Medulla oblongata (tissue), 1 donor: ENCODE measurements around the gene CCDC63.
"Not testable (repeated sequence)": the region's sequence is repeated elsewhere in the genome, so short reads cannot be mapped to it uniquely, and the experiment has no call there.

Experiments
- DNase-seq: peaks from one replicate; pipeline ENCODE4 v3.0.0-alpha.2; 2015; ENCODE audit errors: extremely low spot score

CCDC63 gene

DNA sequence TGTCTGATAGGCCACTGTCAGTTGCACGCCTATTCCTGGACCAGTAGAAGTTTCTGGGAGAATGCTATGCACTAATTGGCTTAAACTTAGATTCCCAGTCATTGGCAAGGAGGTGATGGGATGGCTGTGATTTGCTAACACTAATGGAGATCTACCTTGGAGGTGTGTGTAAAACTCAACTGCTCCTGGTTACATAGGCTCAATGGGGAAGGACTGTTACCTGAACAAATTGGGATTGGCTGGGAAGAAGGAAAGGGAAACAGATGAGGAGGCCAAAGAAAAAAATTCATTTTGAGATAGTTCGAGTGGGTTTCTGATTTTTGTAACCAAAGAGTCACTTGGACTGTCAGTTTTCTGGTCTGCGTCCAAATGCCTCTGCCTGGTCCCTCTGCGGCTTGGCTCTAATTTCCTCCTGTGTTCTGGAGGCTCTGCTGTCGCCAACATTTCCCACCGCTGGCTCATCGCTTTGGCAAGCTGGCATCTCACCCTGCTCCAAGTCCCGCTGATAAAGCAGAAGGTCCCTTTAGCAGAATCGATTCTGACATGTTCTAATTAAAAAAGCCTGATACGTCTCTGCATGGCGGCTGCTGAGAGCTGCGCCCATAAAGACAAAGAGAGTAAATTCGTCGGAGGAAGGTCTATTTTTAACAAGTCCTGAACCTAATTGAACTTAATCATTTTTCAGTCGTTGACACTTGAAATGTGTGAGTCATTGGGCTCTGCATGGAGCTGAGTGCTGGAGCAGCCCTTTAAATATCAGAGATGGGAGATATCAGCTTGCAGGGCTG lies 2.0 kb upstream of the CCDC63 start:
- DNase-seq, result no peak

DNA sequence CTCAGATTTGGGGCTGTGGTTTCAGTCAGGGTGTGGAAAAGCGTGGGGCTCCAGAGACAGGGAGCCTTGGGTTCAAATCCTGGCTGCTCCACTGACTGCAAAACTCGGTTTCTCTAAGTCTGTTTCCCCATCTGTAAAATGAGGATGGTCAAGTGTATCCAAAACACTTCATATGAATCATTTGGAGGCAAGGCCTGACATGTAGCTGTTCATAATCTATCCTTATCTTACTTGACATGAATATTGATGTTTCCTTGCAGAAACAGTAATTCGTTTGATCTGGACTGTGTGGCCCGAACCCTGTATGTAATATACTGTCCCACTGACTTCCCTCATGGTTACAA lies 1.5 kb upstream of the CCDC63 start:
- DNase-seq, result no peak

DNA sequence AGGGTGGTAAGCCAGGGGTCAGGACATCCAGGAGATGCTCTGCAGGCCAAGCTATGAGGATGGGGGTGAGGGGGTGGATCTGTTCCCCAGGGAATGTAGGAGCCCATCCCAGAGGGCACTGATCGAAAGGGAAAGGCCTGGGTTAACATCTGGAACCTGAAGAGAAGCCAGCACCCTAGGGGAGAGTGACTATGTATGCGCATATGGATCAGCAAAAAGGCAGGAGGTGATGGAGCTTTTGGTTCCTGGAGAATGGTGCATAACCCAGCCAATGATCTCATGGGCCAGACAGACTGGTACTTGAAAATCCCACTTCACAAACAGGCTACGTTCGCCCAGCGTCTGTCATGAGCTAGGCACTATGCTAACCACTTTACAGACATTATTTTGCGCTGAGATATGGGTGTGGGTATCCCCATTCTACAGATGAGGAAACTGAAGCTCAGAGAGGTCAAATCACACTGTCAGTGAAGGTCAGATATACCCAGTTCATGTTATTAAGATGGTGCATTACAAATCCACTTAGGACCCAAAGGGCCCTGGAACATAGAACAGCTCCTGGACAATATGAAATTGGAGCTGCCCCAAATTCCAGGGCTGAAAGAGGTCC lies 1.6 kb downstream of the CCDC63 start:
- no peak for DNase-seq

DNA sequence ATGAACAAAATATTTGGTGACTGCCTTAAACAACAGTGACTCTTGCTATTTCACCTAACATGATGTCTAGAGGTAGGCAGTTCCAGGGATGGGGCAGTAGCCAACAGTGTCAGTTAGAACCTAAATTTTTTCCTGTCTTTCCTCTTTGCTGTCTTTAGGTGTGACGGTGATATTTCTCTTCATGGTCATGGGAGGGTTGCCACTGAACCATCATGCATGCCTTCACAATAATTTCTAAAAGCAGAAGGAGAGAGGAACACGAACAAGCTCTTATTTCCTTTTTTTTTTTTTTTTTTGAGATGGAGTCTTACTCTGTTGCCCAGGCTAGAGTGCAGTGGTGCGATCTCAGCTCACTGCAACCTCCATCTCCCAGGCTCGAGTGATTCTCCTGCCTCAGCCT lies 2.4 kb downstream of the CCDC63 start:
- no peak for DNase-seq

DNA sequence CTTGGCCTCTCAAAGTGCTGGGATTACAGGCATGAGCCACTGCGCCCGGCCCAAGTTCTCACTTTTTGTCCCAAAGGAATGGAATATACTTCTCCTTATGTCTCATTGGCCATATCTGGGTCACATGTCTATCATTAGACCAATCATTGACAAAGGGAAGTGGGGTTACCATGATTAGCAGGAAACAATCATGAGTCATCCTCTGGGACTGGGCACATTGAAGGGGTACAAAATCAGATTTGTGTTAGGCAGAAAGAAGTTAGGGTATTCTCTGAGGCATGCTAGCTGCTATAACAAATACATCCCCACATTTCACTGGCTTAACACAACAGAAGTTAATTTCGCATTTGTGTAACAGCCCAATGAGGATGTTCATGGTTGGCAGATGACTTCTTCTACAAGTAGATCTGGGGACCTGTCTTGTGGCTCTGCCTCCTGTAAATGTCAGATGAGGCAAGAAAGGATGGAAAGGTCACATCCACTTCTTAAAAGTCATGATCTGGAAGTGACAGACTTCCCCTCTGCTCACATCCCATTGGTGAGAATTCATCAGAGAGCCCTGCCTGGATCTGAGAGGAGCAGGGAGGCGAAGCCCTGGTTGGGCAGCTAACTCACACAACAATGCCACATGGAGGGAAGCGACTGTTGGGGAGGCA lies 3.1 kb downstream of the CCDC63 start:
- DNase-seq, result no peak

DNA sequence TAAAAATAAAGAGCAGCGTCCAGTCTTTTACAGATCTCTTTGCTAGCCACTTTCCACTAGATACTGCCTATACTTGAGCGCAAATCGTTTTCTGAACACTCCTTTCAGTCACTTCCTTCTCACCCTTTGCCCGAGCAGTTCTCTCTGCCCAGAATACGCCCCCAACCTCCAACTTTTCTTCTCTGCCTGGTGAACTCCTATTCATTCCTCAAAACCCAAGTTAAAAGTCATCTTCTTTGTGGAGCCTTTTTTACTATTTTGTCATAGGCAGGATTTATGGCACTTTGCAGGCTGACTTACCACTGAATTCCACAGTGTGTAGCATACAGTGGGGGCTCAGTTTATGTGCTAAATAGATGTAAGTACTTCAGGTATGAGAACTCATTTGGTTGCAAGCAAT lies 4.0 kb downstream of the CCDC63 start:
- DNase-seq, result no peak

DNA sequence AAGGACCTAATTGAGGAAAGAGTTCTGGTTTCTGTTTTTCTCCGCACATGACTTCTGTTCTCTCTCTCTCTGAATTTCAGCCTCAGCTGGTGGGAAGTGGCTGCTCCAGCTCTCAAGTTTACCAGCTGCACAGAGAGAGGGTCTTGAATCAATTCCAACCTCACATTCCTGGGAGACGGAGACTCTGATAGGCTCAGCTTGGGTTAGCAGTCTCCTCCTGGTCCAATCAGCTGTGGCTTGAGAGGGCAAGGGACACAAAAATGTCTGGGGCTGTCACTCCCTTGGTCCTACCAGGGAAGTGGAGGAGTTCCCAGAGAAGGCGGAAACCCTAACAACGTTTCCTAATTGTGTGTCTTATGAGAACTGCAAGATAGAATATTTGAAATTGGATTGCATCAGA lies 7.0 kb downstream of the CCDC63 start:
- DNase-seq, result no peak

DNA sequence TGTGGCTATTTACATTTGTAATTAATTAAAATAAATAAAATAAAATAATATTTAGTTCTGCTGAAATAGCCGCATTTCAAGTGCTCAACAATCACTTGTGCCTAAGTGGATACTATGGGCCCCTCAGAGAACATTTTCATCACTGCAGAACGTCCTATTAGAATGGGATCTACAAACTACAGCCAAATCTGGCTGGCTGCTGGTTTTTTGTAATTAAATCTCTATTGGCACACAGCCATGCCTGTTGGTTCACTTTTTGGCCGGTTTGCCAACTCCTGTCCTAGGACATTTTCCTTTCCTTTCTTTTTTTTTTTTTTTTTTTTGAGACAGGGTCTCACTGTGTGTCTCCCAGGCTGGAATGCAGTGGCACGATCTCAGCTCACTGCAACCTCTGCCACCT lies 9.8 kb downstream of the CCDC63 start:
- no peak for DNase-seq

DNA sequence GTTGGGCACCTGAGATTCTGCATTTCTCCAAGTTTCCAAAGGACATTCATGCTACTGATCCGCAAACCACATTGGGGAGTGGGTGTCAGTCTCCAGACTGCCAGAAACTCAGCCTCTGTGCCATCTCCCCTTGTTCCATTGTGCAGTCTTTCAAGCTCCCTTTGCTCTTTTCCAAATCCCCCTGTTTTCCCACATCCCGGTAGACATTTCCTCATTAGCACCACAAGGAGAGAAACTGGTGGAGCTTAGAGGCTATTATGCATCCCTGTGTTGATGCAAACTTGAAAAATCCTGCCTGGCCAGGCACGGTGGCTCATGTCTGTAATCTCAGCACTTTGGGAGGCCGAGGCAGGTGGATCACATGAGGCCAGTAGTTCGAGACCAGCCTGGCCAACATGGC lies 10.7 kb downstream of the CCDC63 start:
- no peak for DNase-seq

DNA sequence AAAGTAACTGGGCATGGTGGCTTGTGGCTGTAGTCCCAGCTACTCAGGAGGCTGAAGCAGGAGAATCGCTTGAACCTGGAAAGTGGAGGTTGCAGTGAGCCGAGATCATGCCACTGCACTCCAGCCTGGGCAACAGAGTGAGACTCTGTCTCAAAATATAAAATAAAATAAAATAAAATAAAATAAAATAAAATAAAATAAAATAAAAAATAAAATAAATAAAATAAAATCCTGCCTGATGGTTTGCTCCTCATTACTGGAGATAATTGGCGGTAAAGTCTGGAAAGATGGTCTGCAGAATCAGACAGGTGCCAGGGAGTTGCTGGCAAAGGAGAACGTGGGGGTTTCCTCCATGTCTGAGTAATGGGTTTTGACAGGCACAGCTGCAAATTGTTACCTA lies 11.2 kb downstream of the CCDC63 start:
- DNase-seq, result not testable (repeated sequence)

DNA sequence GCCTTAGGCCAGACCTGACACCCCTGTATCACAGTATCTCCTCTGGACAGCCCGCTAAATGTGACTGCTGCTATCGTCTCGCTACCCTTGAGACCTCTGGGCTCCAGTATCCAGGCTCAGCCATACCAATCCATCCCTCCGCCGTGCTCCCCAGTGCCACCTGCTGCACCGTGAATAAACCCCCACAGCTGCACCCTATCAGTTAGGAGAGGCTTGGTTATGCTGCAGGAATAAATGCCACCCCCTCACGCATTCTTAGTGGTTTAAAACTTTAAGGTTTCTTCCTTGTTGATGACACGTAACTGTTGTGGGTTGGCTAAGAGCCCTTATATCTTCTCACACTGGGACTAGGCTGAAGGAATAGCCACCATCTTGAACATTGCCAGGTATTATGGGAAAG lies 12.1 kb downstream of the CCDC63 start:
- DNase-seq, result no peak

DNA sequence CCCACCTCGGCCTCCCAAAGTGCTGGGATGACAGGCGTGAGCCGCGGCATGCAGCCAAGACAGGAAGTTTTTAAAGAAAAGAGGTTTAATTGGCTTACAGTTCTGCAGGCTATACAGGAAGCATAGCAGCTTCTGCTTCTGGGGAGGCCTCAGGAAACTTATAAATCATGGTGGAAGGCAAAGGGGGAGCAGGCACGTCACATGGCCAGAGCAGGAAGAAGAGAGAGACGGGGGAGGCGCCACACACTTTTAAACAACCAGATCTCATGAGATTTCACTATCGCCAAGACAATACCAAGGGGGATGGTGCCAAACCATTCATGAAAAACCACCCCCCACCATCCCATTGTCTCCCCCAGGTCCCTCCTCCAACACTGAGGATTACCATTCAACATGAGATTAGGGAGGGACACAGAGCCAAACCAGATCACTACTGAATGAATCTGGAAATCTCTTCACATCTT lies 14.1 kb downstream of the CCDC63 start:
- DNase-seq, result no peak

DNA sequence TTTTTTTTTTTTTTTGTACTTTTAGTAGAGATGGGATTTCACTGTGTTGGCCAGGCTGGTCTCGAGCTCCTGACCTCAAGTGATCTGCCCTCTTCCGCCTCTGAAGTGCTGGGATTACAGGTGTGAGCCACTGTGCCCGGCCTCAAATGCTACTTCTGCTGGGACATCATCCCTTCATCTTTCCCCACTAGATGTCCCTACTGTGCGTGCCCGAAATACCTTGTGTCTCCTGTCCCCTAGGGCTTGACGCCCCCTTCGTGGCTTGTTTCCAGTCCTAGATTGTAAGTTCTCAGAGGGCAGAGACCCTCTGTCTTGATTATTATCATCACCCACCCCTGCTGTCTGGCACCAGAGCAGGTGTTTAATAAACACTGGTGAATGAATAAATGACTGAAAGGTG lies 14.9 kb downstream of the CCDC63 start:
- no peak for DNase-seq

DNA sequence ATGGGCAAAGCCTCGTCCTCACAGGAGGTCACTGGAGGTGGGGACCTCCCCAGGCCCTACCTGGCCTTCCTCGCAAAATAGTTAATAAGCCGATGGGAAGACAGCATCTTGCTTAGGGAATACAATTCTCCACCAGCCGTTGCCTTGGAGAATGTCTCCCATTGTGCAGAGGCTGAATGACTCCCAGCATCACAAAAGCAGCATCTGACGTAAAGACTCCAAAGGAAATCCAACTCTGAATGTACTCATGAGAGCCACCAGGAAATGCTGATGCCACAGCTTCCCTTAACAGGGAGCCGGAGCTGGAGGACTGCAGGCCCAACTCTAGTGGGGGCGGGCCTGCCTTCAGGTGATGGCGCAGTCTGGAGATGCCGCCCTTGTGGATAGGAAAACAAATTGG lies 15.5 kb downstream of the CCDC63 start:
- no peak for DNase-seq

DNA sequence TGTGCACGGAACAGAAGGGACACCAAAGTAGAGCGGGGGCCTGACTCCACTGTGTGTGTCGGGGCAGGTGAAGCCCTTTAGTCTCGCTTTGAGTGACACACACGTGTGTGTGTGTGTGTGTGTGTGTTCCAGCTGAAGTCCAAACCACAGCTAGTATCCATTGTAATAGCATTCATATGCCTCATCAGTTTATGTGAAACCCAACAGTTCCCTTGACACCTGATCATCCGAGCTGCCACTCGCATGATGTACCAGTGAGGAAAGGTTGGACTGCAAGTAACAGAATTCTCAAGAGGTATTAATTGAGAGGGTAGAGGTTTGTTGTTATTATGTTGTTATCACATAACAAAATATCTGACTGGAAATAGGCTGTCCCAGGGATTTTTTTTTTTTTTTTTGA lies 16.4 kb downstream of the CCDC63 start:
- no peak for DNase-seq

DNA sequence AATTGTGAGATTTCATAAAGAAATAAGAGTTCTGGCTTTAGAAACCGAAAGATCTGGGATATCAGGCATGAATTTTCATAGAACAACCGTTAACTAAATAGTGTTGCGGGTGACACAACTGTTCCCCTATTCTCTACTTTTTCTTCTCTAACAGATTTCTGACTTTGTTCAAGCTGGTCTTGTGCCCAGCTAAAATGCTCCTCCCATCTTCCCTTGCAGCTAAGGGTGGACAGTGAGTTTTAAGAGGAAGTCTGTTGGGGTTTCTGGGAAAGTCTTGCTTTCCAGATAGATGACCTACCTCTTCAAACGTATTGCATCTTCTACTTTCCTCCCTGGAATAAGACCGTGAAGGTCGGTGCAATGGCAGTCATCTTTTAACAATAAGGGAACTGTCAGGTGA lies 18.7 kb downstream of the CCDC63 start:
- no peak for DNase-seq

DNA sequence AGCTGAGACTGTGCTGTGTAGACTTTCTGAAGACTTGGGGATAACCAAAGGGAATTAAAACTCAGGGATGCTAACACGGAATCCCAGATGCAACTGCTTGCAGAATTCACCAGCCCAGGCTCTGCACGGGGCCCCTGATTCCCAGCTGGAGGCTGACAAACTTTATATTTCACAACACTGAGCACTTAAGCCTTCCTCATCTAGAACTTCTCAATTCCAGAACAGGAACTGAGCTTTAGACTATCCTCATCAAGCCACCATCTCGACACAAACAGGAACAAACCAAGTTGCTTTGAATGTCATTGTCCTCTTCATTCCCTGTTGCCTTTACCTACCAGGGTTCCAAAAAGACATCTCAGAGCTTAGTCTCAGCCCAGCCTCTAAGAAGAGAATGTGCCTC lies 22.2 kb downstream of the CCDC63 start:
- peak; percentile 60 for DNase-seq

DNA sequence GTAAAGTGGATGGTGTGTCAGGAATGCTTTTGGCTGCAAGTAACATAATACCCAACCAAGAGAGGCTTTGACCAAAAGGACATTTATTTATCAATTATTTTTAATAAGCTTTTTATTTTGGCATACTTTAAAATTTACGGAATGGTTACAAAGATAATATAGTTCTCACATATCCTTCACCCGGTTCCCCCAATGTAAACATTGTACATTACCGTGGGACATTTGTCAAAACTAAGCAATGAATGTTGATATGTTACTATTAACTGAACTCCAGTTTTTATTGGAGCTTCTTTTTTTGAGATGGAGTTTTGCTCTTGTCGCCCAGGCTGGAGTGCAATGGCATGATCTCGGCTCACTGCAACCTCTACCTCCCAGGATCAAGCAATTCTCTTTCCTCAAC lies 23.0 kb downstream of the CCDC63 start:
- no peak for DNase-seq

DNA sequence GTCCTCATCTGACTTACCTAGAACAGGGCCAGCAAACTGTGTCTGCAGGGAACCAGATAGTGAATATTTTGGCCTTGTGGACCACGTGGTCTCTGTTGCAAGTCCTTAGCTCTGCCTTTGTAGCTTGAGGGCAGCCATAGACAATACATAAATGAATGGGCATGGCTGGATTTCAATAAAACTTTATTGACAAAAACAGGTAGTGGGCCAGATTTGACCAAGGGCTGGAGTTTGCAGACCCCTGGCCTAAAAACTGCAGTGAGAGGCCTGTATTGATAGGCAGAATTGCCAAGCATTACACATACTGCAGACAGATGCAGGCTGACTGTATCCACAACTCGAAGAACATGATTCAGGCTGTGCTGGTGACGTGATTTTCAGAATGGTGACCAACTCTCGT lies 25.3 kb downstream of the CCDC63 start:
- DNase-seq, result no peak

DNA sequence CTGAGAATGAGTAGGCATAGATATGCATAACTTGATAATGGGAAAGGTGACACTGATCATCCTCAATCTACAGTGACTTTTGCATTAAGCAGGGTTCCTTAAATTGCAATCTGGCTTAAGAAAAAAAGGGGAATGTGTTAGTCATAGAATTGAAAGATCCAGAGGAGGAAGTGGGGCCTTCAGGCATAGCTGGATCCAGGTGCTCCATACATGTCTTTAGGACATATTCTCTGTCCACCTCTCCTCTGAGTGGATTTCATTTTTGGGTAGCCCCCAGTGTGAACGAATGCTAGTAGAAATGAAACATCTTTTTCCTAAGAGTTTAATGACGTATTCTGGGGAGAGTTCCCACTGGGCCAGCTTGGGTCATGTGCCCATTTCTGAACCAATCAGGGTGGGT lies 27.6 kb downstream of the CCDC63 start:
- no peak for DNase-seq

DNA sequence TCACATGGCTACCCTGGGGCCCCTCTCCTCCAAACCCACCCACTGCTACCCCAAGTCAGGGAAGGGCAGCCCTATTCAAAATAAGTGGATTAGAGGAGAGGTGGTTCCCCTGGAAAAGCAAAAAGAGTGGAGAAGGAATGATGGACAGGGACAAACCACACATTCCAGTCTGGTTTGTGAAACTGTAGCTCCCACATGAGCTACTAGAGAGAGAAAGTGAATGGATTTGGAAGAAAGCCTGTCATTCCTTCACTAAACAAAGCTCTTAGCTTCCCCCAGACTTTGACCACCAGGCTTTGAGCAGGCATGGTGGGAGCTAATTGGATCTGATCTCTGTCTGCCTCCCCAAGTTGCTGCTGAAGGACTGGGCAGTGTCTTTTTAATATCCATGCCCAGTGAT lies 28.0 kb downstream of the CCDC63 start:
- no peak for DNase-seq

DNA sequence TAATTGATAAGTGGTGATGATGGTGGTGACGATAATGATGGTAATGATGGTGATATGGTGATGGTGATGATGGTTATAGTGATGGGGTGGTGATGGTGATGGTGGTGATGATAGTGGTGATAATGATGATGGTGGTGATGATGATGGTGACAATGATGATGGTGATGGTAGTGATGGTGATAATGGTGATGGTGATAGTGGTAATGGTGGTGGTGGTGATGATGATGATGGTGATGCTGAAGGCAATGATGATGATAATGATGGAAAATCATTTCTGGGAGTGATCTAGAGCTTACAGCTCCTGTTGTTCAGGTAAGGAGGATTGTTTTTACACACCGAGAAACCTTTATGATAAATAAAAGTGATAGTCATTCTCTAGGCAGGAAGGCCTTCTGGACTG lies 33.9 kb downstream of the CCDC63 start:
- DNase-seq, result no peak

DNA sequence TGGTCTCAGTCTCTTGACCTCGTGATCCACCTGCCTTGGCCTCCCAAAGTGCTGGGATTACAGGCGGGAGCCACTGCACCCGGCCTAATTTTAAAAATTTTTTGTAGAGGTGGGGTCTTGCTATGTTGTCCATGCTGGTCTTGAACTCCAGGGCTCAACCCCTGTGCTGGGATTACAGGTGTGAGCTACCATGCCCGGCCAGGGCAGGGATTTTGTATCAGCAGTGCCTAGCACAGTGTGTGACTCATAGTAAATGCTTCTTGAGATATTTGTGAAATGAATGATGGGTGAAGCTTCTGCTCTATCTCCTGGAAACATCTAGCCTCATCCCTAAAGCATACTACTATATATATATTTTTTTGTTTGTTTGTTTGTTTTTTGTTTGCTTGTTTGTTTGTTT lies 36.5 kb downstream of the CCDC63 start:
- no peak for DNase-seq
